ENCODE measurements around the gene SMC6.

The SMC6 gene, protein sequence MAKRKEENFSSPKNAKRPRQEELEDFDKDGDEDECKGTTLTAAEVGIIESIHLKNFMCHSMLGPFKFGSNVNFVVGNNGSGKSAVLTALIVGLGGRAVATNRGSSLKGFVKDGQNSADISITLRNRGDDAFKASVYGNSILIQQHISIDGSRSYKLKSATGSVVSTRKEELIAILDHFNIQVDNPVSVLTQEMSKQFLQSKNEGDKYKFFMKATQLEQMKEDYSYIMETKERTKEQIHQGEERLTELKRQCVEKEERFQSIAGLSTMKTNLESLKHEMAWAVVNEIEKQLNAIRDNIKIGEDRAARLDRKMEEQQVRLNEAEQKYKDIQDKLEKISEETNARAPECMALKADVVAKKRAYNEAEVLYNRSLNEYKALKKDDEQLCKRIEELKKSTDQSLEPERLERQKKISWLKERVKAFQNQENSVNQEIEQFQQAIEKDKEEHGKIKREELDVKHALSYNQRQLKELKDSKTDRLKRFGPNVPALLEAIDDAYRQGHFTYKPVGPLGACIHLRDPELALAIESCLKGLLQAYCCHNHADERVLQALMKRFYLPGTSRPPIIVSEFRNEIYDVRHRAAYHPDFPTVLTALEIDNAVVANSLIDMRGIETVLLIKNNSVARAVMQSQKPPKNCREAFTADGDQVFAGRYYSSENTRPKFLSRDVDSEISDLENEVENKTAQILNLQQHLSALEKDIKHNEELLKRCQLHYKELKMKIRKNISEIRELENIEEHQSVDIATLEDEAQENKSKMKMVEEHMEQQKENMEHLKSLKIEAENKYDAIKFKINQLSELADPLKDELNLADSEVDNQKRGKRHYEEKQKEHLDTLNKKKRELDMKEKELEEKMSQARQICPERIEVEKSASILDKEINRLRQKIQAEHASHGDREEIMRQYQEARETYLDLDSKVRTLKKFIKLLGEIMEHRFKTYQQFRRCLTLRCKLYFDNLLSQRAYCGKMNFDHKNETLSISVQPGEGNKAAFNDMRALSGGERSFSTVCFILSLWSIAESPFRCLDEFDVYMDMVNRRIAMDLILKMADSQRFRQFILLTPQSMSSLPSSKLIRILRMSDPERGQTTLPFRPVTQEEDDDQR

DNA sequence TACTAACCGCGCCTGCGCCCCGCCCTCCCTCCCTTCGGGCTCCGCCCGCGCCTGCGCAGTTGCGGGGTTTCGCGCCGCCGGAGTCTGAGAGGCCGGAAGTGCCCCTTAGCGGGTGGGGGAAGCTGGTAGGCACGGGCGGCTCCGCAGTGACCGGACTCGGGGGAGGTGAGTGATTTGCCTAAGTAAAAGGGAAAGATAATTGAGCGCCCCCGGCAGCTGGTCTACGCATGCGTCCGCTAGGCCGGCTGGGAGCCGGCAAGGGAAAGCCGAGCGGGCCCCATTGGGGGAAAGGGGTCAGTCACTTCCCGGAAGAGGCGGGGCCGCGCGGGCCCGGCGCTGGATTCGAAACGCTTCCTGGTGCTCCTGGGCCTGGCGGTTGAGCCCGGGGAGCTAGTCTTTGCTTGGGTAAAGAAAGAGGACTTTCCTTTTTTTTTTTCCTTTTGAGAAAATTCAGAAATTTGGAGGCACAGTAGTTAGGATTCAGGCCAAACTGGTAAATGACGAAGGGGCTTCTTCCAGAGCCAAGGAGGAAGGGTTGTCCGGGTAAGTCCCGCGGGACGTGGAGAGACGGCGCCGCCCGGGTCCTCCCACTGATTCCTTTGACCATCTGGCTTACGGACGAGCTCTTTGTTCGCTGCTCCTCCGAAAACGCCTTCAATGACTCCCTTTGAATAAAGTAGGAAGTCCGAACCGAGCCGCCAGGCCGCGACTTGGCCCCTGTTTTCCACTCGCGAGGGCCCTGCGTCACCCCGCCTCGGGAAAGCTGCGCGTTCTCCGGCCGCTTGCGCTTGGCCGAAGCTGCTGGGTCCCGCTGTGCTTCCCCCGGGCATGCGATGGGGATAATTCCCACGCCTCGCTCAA, at the start of gene SMC6, which contains the start of gene GEN1:
TSS of gene SMC6 (minus strand) at position 8 of the 861 bp plus-strand sequence. CDS start 7,864 bp downstream, outside the sequence.
TSS of gene GEN1 (plus strand) at position 336 of the 861 bp plus-strand sequence. CDS start 5,806 bp downstream, outside the sequence.
- DNase-seq: peak; percentile 91

DNA sequence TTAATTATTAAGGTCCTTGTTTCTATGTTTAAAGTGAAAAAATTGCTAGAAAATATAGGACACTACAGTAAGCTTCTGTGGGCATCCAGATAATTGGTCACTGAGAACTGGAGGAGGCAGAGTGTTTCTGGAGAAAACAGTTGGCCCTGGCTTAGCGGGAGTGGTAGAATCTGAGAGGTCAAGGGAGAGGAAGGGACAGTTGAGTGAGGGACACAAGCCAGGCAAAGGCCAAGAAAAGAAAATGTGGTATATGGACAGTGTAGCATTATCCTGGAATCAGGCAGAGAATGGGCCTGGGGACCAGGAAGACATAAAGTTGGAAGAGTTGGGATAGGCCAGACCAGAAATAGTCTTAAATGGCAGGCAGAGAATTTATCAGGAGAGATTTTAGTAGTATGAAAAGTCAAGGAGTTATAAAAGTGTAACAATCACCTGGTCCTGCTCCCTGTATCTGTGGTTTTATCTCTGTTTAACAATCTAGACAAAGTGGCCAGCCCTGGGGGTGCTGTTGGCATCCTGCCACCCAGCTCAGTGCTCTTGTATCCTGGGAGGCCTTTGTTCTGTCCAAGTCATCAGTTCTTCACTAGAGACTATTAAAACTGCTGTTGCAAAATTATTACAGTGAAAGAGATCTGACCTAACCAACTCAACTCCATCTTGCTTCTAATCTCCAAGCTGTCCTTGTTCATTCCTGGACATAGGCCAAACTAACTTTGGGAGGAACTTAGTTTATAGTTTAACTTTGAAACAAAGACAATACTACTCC, 47.3 kb upstream of the SMC6 start:
- DNase-seq: no peak

DNA sequence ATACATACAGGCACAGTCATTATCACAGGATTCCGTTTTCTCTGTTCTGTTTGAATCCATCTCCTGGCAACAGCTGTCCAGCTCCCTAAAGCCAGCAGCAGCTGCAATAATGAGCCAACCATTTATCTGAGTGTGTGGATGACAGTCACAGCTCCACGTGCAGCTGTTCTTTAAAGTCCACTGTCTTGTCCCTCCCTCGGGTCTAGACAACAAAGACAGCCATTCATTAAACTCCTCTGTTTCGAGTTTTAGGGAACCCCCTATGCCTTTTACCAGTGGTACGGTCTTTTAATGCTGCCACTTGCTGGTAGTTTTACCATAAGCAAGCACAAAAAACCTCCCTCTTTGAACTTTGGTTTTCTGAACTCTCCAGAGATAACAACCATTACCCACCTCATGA, 46.6 kb upstream of the SMC6 start:
- no peak for DNase-seq

DNA sequence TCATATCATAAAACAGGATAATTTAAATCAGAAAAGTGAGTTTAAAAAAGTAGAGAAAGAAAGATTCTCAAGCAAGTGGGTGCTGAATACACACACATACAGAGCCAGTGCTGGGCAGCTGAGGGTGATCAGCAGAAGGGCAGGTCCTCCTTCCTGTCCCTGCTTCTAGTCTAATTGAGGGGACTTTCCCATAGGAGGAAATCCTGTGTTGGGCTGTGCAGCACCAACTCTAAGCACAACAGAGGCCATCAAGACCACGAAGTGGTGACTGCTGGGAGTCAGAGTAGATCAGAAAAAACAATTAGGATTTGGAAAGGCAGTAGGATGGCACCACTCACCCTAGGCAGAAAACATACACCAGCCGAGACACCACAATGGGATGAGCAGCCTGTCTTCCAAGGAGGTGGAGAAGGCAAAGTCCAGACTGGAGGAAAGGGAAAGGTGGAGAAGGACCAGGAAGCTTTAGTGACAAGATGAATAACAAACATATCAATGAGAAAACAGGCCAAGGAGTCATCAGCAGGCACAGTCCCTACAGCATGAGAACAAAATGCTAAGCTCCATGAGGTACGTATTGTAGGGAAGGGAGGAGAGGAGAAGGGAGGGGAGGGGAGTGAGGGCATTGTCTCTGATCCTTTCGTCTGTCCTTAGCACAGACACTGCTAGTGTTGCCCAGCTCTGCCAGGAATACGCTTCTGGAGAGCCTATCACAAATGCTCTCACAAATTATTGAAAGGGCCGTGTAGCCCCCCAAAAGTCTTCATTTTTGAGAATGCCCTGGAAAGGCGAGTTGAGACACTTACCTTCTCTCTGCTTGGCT, 45.9 kb upstream of the SMC6 start:
- DNase-seq: no peak

DNA sequence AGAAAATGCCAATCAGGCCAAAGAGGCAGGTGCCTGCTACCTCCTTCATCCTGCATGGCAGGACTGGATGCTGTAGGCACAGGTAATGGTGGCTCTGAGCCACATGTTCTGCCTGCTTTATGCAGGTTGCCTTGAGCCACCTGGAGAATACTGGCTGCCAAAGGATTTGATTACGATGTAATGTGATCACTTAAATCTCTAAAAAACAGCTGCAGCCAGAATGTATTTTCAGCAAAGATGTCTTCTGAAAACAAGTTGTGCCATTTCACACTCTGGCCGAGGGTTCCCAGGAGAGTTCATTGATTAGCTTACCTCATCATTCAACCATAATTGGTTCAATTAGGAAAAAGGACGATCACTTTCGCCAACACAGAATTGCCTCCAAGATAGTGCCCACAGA, 44.7 kb upstream of the SMC6 start:
- no peak for DNase-seq

DNA sequence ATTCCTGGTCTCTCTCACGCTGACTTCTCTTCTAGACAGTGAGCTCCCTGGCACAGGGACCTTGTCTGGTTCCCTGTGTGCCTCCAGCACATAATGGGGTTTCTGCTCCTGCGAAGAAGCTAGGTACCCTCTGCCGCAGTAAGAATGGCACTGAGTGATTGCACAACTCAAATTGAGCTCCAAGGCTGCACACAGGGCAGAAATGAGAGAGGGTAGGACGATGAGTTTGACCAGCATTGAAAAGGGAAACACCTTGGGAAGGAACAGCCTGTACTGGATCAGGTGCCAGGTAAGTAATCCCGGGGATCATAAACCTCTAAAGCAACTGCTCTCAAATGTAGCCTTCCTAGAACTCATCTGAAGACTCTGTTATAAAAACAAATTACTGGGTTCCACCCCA, 41.7 kb upstream of the SMC6 start:
- no peak for DNase-seq

DNA sequence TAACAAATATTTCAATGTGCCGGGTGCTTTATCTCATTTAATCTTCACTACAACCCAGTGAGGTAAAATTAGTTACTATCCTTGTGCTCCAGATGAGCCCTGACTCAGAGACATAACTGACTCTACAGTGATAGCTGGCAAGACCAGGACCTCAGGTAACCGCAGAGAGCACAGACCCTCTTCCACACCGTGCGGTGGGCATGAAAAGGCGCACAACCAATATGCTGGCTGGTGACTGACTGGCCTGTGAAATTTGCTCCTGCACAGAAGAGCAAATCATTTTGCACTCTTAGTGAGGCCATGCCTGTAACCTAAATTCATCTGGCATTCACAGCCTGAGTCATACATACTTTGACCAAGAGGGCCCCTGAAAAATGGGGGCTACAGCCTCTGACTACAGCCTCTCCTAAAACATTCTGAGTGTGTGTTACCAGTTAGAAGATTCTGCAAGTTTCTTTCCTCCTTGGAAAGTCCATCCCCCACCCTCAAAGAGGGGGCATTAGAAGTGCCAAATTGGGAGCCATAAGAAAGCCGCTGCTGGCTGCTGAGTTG, 40.3 kb upstream of the SMC6 start:
- peak; percentile 60 for DNase-seq

DNA sequence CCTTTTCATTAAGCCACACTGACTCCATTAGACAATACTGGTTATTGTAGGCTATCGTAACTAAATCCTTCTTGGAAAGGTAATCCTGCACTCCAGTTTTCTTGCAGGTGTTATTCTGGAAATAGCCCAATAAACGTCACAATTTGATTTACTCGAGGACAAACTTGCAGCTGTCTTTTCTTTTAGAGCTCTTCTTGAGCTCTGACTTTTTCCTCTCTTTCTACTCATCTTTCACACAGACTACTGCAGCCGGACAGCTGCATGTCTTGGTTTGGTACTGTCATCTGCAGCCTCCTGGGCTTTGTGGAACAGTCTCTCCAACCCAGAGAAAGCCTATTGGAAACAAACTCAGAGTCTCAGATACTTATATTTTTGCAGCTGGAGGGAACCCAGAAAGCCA, 39.7 kb upstream of the SMC6 start:
- DNase-seq: no peak

DNA sequence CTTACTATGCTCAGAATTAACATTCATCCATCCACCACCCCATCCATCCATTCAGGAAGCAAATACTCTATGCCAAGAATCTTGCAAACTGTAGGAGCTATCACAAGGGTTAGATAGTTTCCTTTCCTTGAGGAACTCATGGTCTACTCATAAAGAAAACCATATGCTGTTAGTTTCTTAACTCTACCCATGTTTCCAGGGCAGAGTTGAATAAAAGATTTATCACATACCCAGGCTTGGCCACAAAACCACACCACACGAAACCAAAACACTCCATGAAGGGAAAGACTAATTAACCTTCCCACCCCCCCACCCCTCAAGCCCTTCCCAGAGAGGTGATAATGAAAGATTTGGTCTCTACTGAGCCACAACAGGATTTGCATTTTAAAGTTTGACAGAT, 38.9 kb upstream of the SMC6 start:
- DNase-seq: peak; percentile 45

DNA sequence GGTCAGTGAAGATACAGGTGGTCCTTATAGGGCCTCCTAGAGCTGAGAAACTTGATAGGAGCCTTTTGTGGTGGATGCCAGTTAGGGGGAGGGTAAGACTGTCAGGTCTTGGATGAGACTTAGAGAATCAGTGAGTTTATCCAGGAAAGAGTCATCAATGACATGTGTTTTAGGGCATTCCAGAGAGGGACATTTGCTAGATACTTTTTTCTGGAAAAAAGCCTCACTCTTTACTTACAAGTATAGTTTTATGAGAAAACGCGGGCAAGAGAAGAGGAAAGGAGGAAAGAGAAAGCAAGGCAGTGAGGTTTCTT, 38.2 kb upstream of the SMC6 start:
- DNase-seq: no peak

DNA sequence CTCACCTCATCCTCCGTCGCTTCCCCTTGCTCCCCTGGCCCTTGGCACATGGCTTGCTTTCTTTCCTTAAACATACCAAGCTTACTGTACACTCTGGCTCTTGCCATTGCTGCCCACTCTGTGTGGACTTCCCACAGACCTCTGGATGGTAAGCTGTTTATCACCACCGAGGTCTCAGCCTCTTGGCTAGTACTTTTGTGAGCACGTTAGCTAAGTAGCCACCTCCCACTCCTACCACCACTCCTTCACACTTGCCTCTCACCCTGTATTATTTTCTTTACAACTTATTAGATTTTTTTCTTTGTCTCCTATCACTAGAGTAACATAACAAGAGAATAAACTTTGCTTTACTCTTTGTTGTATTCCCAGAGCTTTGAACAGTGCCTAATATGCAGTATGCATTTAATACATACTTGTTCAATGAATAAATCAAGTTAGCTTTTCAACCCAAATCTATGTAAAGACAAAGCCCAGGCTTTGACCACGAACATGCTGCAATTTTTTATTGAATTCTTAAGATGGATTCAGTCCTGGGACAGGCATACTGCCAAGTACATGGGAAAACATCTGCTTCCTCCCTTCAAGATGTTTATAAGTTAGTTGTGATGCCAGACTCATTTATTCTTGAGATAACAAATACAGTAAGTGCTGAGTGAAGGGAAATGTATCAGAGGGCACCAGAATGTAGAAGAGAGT, 37.7 kb upstream of the SMC6 start:
- peak; percentile 94 for DNase-seq

DNA sequence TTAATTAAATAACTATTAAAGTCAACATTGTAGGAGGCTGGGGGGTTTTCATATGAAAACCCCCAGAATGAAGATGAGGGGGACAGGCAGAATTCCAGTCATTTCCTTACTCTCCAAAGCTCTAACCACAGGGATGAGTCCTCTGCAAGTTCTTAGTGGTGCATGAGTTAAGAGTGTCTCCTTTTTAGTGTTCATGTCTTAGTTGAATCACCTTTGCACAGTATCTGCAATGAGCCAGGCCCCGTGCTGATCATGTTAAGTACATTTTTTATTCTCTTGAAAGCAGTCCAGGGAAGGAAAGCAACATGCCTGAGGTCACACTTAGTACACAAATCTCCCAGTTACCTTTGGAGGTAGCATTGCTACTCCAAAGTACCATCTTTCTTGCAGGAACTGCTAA, 36.9 kb upstream of the SMC6 start:
- DNase-seq: peak; percentile 27

DNA sequence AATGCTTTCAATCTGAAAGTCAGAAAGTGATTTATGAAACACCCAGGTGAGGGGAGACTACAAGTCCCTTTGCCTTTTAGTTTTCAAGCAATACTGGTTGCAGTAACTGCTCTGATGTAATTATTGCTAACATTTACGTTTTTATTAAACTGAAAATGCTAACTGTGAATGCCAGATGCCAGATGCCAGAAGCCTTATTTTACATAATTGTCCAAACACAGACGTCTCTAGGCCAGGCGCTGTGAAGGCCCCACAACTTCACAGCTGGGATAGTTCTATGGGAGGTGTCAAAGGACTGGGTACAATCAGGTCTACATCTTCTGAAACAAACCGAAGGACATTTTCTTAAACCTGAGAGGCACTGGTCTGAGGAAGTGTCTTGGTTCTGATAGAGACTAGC, 35.2 kb upstream of the SMC6 start:
- no peak for DNase-seq

DNA sequence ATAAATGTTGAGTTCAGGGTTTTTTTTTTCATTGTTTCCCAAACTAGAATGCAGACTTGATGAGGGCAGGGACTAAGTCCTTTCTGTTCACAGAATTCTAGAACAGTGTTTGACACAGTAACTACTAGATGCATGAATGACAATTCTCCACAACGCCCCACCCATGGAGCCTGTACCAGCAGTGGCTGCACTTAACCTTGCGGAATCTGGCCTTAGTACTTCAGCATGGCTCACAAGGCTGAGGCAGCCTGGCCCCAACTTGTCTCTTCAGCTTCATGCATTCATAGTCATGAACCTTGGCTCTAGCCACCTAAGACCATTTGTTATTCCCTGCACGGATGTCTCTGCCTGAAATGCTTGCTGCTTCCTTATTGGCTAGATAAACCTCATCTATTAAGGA, 33.1 kb upstream of the SMC6 start:
- no peak for DNase-seq

DNA sequence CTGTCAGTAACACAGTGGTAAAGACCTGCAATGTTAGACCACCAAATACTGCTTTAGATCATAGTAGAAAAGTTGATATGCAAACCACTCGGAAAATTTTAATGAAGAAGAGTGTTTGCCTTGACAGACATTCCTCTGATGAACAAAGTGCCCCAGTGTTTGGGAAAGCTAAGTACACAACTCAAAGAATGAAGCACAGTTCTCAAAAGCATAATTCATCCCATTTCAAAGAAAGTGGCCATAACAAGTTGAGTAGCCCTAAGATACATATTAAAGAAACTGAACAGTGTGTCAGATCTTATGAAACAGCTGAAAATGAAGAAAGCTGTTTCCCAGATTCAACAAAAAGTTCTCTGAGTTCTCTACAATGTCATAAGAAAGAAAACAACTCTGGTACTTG, 27.9 kb upstream of the SMC6 start:
- DNase-seq: no peak

DNA sequence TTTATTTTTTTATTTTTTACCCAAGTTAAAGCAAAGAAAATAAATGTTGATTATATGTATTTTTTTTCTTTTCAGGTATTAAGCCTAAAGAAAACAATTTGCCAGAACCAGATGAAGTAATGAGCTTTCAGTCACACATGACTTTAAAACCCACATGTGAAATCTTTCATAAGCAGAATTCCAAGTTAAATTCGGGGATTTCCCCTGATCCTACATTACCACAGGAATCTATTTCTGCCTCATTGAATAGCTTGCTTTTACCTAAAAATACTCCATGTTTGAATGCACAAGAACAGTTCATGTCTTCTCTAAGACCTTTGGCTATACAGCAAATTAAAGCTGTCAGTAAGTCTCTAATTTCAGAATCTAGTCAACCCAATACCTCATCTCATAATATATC, 26.9 kb upstream of the SMC6 start:
- no peak for DNase-seq

DNA sequence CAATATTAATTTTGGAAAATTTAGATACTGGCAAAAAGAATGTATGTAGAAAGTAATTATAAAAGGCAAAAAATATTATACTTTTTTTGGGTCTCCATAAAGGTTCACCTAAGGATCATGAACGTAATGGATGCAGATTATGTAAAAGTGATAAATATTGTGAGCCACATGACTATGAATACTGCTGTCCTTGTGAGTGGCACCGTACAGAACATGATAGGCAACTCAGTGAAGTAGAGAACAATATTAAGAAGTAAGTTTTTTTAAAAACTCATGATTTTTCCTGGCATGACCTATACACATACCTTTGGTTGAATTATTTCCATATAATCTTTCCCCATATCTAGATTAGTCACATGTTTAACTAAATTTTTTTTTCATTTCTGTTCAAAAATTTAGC, 18.9 kb upstream of the SMC6 start:
- no peak for DNase-seq

DNA sequence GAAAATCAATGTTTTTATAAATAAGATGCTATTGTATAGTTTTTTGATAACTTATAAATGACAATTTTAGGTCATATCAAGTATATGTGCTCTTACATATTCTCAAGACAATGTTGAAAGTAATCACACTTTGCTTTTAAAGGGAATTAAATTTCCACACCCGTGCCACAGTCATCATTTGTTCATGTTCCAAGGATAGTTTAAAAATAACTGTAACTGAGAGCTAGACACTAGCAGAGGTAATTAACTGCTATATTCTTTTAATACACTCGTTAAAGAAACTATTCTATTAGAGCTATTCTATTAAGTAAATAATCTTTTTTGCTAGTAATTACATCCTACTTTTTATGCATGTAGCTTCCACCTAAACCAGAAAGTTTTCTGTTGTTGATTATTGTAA, 18.3 kb upstream of the SMC6 start:
- DNase-seq: no peak

DNA sequence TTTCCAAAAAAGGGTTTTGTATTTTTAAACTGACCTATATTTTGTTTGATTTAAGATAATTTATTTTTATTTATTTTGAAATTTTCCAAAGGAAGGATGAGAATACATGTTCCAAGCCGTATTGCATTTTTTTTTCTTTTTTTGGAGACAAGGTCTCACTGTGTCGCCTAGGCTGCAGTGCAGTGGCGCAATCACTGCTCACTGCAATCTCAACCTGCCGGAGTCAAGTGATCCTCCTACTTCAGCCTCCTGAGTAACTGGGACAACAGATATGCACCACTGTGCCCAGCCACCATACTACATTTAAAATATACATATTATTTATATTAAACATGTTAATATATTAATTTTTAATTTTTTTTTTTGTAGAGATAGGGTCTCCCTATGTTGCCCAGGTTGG, 15.3 kb upstream of the SMC6 start:
- DNase-seq: no peak

DNA sequence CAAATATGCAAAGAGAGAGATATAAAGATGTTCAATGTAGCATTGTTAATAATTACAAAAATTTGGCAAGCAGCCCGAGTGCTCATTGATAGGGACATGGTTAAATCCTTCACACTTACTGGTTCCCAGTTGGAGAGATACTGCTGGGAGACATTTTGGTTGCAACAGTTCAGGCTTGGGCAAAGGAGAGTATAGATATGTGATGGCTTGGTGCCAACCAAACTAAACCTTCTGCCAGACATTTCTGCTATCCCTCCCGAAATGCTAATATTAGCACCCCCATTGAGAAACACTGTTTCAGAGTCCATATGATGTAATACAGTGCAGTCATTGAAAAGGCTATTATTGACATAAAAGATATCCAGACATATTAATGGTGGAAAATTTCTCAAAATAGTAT, 11.8 kb upstream of the SMC6 start:
- no peak for DNase-seq

All from fibroblast of upper back skin (primary cell).